CD4-positive, alpha-beta T cell treated with Interleukin-10 for 1 hour (primary cell): Measurements from ENCODE around the gene ATP1A1.

Source experiments
- DNase-seq: peaks from one replicate; pipeline ENCODE4 v3.0.0-alpha.2; 2020

Gene ATP1A1

DNA sequence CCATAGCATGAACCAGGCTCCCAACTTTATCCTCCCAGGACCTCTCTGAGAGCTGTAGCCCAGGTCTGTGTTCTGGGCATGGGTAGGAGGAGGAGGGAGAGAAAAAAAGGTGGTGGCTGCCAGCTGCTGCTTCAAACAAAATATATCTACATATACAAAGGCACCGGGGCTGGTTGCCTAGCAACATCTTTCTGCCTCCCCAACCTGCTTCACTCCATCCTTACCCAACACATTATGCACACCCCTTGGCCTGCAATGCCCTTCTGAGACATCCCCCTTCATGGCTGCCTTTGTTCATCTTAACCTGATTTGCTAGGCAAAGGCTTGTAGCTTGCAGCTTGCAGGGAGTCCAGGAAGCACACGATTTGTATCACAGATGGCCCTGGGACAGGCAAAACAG, 27.2 kb upstream of the ATP1A1 start:
- peak; percentile 79 for DNase-seq

DNA sequence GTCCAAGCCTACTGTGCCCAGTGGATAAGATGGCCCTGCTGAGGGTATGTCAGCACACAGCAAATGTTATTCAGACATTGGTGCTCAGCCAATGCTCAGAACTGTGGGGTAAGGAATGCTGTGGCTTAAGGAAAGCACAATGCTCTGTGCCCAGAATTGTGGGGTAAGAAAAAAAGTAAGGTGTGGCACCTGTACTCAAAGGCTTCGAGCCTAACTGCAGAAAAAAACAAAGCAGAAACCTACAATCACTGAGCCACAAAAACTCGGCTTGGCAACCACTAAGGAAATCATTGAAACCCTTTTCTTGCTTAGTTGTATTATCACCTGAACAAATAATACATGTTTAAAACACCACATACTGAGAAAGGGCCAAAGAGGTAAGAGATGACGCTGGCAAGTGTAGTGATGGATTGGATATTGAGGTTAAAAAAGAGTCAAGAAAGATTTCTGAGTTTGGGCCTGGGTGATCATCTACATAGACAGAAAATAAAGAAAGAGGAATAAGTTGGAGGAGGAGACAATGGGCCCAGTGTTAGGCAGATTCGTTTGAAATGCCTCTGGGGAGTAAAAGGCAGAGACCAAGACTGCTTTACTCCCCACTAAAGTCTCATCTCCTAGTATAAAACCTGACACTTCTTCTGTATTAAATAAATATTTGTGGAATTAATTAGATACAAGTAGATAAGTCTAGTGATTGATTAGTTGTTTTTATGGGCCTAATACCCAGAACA, 25.9 kb upstream of the ATP1A1 start:
- DNase-seq = peak; percentile 34

DNA sequence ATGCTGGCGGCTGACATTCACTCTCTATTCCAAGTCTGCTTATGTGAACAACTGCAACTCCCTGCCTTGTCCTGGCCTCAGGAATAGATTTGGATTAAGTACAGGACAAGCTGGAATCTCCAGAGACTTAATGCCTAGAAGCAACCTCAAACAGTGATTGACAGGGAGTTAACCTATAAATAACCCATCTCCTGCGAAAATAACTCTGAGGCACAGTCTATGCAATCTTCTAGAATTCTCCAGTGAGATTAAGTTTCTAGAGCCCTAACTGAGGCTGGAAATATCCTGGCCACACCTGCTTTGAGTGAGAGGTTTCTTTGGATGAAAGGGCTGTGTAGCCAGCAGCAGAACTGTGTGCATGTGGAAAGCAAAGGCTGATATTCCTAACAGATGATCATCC, 25.3 kb upstream of the ATP1A1 start:
- no peak for DNase-seq

- DNase-seq = no peak
These were observed 22.9 kb upstream of the ATP1A1 start for GRCh38 chr1:116350097-116350645.

DNA sequence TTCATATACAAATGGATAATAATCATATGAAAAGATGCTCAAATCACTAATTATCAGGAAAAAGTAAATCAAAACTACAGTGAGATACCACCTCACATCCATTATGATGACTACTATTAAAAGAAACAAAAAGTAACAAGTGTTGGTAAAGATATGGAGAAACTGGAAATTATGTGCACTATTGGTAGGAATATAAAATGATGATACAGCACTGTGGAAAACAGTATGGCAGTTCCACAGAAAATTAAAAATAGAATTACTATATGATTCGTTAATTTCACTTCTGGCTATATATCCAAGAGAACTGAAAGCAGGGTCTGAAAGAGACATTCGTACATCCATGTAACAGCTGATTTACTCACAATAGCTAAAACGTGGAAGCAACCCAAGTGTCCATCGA, 21.1 kb upstream of the ATP1A1 start:
- no peak for DNase-seq

- DNase-seq = peak; percentile 8
These were observed 20.7 kb upstream of the ATP1A1 start for GRCh38 chr1:116352349-116352813.

GRCh38 chr1:116353155-116353554, 19.9 kb upstream of the ATP1A1 start:
- DNase-seq = no peak

GRCh38 chr1:116356067-116356466, 17.0 kb upstream of the ATP1A1 start:
- no peak for DNase-seq

GRCh38 chr1:116356673-116357072, 16.4 kb upstream of the ATP1A1 start:
- no peak for DNase-seq

DNA sequence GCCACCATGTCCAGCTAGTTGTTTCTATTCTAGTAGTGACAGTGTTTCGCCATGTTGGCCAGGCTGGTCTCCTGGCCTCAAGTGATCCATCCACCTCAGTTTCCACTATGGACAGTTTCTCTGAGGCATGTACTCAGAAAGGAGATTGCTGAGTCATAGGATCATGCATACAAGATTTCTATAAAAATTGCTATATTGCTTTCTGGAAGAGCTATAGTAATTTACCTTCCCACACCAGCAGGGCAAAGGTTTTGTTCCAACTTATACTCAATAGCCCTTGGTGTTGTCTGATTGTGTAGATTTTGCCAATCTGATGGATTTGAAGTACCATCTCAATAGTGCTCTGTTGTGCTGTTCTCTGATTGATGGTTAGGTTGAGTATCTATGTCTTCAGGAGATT, 15.6 kb upstream of the ATP1A1 start:
- DNase-seq = no peak

DNA sequence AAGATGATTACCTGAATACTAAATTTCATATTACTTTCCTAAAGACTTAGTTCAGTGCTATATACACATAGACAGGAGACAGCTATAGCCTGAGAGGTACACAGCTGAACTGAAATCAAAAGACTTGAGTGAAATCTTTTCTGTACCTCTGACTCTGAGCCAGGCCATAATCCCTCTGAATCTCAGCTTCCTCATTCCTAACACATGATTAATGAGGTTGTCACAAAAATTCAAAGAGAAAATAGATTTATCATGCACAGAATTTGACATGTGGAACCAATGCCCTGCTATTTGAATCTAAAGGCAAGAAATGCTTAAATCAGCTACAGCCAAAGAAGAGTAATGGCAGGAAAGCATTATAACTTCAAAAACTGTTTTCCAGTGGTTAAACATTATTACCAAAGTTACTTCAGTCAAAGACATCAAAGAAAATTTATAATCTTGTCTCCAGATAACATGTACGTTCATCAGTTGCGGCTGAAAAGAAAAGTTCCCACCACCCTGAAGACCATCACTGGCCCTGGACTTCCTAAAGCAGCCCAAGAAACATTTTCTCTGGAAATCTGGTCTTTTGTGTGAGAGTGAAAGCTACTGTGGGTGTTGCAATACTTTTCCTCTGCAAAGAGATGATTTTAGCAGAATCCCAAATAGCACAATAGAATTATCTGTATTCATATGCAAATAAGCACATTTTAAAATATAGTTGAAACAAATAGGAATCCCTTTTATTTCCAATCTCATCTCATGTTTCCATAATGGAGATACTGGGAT, 13.8 kb upstream of the ATP1A1 start:
- no peak for DNase-seq

DNA sequence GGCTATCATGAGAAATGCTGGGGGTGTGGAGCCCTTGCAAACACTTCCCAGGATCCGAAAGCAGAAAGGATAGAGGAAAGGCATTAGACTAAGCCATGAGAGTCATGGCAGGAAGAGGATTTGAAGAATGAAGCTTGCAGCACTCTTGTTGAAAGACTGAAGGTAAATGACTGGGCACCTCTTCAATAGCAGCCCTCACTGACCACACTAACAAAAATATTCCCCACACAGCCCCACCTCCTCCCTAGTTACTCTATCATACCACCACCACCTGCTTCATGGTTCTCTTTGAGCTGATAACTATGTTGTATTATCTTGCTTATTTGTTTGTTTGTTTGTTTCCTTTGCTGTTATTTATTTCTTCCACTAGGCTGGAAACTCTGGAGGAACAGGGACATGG, 13.2 kb upstream of the ATP1A1 start:
- DNase-seq = no peak

DNA sequence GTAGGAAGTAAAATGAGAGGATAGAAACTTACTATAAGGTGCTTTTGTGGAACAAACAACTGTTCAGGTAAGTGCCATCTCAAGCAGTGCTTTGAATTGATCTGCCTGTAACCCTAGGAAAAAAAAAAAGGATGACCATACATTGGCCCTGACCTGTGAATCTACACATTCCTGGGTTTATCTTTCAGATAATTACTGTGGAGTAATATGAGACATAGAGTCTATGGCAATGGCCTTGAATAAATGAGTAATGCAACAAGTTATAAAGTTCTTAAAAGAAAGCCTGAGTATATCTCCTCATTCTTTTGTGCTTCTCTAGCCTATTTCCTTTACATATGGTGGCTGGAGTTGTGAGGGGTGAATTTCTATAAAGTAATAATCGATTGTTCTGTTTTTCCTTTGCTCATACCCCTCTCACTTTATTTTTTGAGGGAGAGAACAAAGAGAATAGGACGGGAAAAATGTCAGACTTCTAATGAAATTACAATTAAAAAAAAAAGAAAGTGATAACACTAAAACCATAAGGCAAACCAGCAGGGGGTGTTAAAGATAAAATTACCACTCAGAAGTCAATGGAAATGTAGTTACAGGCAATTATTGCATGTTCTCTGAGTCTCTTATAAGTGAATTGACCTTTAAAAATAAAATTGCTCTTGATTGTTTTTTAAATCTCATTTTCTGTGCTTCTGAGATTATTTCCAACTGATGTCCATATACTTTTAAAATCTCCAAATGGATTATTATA, 12.4 kb upstream of the ATP1A1 start:
- peak; percentile 62 for DNase-seq

DNA sequence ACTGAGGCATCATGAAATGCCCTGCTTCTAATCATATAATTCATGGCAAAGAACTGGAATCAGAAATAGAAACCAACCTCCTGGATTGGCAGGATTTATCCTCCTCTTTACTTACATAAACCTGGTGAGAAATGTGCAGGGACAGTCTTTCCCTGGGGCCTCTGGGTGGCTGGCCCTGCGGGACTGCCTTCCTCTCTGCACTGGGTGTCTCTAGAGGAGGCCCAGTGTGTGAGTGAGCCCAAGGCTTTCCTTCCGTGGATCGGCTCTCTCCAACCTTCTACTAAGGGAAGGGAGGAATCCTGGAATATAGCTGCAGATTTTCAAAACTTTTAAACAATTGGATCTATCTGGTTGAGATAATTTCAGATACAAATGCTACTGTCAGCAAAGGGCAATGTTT, 11.4 kb upstream of the ATP1A1 start:
- no peak for DNase-seq

GRCh38 chr1:116362050-116362449, 11.0 kb upstream of the ATP1A1 start:
- DNase-seq = no peak

DNA sequence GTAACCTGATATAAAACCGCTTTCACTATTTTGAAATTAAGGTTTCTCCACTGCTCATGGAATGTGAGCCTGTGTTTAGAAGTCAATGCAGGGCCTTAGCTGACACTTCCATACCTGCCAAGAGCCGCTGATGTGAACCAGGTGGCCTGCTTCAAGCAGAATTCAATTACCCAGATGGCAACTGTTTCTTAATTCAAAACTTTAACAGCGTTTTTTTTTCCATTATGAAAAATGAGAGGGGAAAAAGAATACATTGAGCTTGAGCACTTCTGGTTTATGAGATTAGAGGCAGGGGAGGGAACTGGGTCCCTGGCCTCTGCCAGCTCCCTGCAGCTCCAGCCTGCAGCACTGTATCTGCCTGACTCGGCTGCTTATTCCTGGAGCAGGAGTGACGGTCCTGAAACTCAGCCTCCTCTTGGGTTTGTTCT, 7.7 kb upstream of the ATP1A1 start:
- no peak for DNase-seq

GRCh38 chr1:116365857-116366256, 7.2 kb upstream of the ATP1A1 start:
- DNase-seq = no peak

DNA sequence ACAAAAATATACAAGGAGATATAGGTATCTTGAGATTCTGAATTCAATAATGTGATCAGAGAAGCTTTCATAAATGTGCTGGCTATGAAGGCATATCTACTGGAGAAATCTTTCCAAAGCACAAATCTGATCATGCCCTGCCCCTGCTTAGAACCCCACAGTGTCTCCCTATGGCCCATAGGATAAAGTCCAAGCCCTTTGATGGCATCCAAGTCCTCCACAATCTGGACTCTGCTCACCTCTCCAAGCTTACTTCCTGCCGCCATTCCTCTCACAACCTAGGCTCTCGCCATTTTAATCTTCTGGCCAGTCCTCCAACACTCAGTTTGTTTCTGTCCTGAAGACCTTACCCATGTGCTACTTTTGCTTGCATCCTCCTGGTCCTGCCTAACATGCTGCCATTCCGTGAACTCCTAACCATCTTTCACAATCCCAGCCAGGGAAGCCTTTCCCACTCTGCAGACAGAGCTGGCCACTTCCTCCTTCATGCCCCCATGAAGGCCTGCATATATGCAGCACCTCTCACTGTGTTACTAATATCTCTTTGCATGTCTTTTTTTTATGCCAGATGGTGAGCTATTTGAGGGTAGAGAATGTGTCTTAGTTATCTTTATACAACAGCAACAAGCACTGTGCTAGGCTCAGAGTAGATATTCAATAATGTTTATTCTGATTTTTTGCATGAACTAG, 5.6 kb upstream of the ATP1A1 start:
- DNase-seq = no peak

- no peak for DNase-seq
These were observed 4.8 kb upstream of the ATP1A1 start for GRCh38 chr1:116368241-116368640.

DNA sequence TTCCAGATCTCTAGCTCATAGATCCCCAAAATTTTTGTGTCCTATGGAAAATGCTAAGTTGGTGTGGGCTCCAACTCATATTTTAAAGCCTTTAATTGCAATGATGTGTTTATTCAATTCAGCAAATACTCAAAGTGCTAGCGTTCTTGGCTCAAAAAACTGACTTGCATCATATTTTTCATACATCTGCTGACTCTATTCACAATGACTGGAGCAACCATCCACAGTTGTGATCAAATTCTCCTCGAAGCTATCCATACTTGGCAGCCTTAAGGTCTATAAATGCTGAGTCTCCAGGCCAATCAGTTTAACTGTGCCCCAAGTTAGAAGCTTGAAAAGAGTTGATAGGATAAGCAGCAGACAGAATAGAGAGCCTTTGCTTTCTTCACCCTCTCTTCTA, 2.9 kb upstream of the ATP1A1 start:
- DNase-seq = no peak

DNA sequence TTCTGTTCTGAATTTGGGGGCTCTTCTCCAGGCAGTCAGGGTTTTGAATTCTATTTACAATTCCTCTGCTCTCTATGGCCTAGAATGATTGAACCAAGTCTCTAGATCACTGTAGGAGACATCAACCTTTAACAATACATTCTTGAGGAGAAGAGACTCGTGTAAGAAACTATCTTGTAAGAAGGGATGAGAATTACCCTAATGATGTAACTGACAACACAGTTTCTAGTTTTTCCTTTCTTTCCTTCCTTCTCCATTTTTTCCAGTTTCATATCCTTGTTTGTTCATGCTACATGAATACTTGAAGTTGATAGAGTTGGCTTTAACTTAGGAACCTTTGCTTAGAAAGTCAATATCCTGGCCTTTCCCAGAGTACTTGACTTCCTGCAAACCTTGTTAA, 1.3 kb upstream of the ATP1A1 start:
- DNase-seq = no peak

DNA sequence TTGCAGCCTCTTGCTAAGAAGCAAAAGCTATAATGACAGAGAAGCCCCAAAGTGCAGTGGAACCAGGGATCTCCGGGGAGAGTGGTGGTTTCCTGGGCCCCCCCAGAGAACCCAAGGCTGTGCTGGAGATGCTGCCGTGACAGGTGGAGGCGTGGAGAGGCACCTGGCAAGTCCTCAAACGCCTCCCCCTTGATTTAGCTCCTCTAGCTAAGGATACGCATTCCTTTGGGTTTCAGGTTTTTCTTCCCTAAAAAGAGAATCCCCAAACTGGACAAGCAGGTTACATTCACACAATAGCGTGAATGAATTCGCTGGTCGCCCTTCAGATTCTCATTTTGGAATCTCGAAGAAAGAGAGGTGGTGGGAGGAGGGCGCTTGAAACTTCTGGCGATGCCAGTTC, 853 bp upstream of the ATP1A1 start:
- no peak for DNase-seq
